Right forelimb (tissue), 1 donor: Measurements from ENCODE around the gene CNOT1.

Source experiments
- DNase-seq: peaks from one replicate; pipeline ENCODE4 v3.0.0-alpha.2; 2018

Gene CNOT1

DNA sequence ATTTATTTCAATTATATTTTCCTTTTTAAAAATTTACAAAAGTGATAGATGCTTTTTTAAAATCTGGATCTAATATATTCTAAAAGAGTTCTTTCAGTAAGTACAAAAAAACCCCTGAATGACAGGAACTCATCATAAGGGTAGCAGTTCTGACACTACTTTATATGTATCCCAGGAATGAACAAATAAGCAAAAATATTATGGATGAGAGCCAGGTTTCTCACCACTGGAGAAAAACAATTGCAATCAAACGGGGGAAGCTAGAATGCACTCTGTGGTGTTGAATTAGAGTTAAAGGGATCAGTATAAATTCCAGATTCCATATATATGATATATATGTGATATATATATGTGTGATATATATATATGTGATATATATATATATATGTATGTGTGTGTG, 152.8 kb downstream of the CNOT1 start:
- no peak for DNase-seq

DNA sequence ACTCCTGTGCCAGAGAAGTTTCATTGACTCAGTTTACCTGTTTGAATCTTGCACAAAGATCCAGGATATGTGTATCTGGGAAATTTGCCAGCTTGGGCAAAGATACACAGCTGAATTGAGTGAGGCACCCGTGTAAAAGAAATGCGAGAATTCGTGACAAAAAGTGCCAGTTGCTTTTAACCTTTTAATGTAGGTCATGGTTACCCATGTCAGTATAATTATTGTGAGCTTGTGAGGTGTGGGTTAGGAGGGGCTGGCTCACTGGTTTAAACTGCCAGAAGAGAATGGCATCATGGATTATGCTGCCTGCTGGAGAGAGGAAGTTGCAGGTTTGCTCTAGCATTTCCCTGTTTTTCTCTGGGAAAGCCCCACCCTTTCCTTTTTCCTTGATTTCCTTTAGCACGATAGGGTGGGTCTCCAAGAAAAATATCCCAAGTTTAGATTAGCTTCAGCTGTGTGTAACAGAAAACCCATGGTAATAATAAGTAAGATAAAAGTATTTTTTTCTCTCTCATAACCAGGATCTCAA, 154.5 kb downstream of the CNOT1 start:
- no peak for DNase-seq

DNA sequence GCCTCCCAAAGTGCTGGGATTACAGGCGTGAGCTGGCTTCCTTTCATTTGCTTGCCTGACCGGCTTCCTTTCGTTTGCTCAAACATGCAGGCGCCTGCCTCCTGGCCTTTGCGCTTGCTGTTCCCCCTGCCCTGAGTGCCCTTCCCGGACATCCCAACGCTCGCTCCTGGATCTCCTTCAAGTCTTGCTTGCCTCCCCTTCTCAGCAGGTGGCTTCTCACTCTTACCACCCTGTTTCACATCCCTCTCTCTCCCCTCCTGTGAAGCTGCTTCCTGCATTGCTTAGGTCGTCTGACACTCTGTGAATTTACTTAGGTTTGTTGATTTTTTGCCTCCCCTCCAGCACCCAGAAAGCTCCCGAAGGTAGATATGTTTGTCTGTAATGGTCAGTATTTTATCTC, 155.3 kb downstream of the CNOT1 start:
- DNase-seq, result no peak

DNA sequence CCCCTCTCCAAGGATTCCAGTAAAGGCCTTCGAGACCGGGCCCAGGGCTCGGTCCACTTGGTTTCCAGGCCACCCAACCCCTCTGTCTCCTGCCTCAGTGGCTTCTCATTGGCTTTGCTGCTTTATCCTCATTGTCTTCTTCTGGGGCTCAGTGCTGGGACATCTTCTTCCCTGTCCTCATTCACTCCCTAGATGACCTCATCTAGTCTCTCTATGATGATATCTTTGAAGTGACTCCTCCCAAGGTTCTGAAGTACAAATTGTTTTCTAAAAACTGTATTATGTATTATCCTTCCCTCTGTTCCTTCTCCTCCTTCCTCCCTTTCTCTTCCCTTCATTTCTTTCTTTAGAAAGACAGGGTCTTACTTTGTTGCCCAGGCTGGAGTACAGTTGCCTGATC, 156.8 kb downstream of the CNOT1 start:
- DNase-seq, result no peak

DNA sequence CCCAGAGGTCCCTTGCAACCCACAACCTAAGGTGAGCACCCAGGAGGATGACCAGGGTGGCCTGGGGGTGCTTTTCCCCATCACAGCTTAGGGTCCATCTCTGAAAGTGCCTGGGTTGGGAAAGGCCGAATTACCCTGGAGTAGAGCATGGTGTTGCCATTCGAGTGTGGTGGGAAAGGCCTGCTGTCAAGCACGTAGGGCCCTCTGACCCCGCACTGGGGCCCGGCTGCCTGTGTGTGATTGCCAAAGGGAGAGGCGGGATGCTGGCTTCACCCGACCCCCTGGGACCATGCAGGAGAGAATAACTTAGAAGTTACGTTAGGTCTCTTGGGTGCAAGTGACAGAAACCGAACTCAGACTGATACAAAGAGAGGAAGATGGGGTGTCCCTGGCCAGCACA, 157.4 kb downstream of the CNOT1 start:
- no peak for DNase-seq

DNA sequence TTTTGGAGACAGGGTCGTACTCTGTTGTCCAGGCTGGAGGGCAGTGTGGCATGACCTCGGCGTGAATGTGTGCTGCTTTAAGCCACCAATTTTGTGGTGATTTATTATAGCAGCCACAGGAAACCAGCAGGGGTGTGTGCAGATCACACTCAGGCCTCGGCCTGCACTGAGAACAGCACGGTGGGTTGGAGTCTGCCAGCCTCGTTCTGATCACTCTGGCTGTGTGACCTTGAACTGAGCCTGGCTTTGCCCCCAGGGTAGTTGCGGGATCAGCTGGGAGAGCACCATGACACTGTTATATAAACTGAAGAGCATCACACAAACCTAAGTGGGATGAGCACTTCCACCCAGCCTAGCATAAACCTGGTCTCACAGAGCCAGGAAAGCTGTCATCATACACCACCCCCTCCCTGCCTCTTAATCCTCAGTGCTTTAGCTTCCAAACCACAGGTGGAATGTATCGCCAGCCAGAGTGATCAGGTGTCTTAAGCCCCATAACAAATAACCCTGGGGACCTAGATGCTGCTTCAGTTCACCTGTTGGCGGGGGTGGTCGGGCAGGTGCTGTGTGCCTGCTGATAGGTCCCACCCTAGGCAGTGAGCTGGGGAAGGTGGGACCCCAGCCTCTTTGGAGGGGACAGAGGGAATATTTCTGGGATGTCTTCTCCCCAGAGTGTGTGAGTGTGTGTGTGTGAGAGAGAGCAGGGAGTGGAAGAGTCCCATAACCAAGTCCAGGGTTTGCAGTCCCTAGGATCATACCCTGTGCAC, 158.2 kb downstream of the CNOT1 start:
- DNase-seq, result no peak
